ENCODE measurements around the gene GNA15.
"Not testable (repeated sequence)": the region's sequence is repeated elsewhere in the genome, so short reads cannot be mapped to it uniquely, and the experiment has no call there.

GNA15 gene

DNA sequence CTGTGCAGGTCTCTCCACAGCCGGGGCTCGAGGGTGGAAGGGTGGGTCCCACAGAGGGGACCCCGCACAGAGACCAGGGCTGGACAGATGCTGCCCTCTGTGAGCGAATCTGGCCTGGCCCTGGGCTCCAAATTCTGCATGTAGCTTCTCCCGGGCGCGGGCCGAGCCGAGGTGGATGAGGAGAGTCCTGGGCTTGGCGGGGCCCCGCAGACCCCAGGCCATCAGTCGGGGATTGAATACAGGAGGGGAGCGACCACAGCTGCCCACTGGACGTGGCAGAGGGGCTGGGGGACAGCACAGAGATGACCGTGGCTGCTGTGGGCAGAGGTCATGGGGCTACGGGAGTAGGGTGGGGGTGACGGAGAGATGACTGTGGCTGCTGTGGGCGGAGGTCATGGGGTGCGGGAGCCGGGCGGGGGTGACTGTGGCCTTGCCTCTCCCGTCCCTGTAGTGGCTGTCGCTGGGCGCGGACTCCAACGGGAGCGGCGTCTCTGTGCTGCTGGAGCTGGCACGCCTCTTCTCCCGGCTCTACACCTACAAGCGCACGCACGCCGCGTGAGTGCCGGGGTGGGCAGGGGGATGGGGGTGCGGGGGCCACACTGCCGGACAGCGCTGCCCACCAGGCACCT lies 65.4 kb downstream of the GNA15 start:
- Histone ChIP-seq H3K4me2 (ENCODE audit: insufficient read depth, low read length) (no peak overlapping the region), H3K36me3 (ENCODE audit: insufficient read depth, low read length) (peaks cover 76% of the 10 kb centered on the region)
- no peak for TF ChIP-seq EZH2 (IDR thresholded peaks at IDR 0.05; ENCODE audit: borderline replicate concordance, low read depth, low read length, severe bottlenecking)
- TF ChIP-seq, protein P1, sequence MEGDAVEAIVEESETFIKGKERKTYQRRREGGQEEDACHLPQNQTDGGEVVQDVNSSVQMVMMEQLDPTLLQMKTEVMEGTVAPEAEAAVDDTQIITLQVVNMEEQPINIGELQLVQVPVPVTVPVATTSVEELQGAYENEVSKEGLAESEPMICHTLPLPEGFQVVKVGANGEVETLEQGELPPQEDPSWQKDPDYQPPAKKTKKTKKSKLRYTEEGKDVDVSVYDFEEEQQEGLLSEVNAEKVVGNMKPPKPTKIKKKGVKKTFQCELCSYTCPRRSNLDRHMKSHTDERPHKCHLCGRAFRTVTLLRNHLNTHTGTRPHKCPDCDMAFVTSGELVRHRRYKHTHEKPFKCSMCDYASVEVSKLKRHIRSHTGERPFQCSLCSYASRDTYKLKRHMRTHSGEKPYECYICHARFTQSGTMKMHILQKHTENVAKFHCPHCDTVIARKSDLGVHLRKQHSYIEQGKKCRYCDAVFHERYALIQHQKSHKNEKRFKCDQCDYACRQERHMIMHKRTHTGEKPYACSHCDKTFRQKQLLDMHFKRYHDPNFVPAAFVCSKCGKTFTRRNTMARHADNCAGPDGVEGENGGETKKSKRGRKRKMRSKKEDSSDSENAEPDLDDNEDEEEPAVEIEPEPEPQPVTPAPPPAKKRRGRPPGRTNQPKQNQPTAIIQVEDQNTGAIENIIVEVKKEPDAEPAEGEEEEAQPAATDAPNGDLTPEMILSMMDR (IDR thresholded peaks at IDR 0.05; ENCODE audit: borderline replicate concordance, extremely low read depth, low read length, poor library complexity, severe bottlenecking), result no peak

DNA sequence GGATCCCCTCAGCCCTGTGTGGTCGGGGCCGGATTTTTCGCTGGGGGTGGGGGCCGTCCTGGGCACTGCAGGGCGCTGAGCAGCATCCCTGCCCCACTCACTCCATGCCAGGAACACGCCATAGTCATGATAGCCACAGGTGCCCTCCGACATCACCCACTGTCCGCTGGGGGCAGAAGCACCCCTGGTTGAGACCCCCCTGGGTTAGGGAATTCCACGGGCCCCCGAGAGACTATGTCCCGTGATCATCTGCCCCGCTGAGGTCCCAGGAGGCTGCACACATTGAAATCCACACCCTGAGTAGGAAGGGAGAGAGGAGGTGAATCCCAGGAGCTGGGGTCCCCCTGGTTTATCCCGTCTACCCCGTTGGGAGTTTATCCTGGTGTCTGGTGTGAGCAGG lies 66.1 kb downstream of the GNA15 start:
- peaks cover 77% of the 10 kb centered on the region for H3K36me3 ChIP-seq (ENCODE audit: insufficient read depth, low read length)

More for the DNA sequence above, 65.4 kb downstream of the GNA15 start:
- Histone ChIP-seq H3K79me2 (ENCODE audit: insufficient read depth, low read length) (no peaks in the 10 kb centered on the region), H3K4me1 (ENCODE audit: insufficient read depth, low read length) (no peaks in the 10 kb centered on the region), H3K27me3 (ENCODE audit: insufficient read depth, low read length, poor library complexity) (no peaks in the 10 kb centered on the region), H4K20me1 (ENCODE audit: insufficient read depth, low read length) (peaks cover 5% of the 10 kb centered on the region; the same call in 1 of the 2 replicates), H3K9ac (ENCODE audit: low read depth, low read length) (no peak overlapping the region), H3K4me3 (ENCODE audit: low read depth in 1 of 2, low read length in 2 of 2) (no peak overlapping the region), H2AFZ (ENCODE audit: low read depth, low read length) (no peak overlapping the region), H3K9me3 (ENCODE audit: insufficient read depth, low read length, severe bottlenecking) (no peaks in the 10 kb centered on the region), H3K27ac (ENCODE audit: low read length) (no peak overlapping the region)
- DNase-seq (no peak), ATAC-seq (ENCODE audit: insufficient read depth, low read depth) (no peak)

DNA sequence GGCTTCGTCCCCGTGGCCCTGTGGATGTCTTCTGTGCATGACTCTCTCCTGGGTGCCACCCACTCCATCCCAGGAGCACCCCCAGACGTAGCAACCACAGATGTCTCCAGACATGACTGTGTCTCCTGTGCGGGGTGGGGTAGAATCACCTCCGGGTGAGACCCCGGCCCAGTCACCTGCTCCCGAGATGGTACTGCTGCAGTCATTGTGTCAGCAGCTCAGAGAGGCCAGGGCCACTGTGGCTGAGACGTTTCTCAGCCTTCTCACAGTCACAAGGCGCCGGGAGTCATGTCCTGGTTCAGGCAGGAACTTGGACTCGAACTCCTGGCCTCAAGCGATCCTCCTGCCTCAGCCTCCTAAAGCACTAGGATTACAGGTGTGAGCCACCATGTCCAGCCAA lies 66.5 kb downstream of the GNA15 start:
- no peaks in the 10 kb centered on the region for H3K4me1 ChIP-seq (ENCODE audit: insufficient read depth, low read length)
- no peak overlapping the region for H3K9ac ChIP-seq (ENCODE audit: low read depth, low read length)
- peaks cover 5% of the 10 kb centered on the region; the same call in 1 of the 2 replicates for H4K20me1 ChIP-seq (ENCODE audit: insufficient read depth, low read length)
- H3K36me3 ChIP-seq (ENCODE audit: insufficient read depth, low read length), result peaks cover 77% of the 10 kb centered on the region
- no peaks in the 10 kb centered on the region for H3K9me3 ChIP-seq (ENCODE audit: insufficient read depth, low read length, severe bottlenecking)
- H3K79me2 ChIP-seq (ENCODE audit: insufficient read depth, low read length), result no peaks in the 10 kb centered on the region
- no peak overlapping the region for H2AFZ ChIP-seq (ENCODE audit: low read depth, low read length)
- H3K27me3 ChIP-seq (ENCODE audit: insufficient read depth, low read length, poor library complexity), result no peaks in the 10 kb centered on the region
- no peak overlapping the region for H3K4me3 ChIP-seq (ENCODE audit: low read depth in 1 of 2, low read length in 2 of 2)
- no peak for DNase-seq
- ATAC-seq (ENCODE audit: insufficient read depth, low read depth), result no peak
- no peak overlapping the region for H3K4me2 ChIP-seq (ENCODE audit: insufficient read depth, low read length)
- H3K27ac ChIP-seq (ENCODE audit: low read length), result no peak overlapping the region
- TF ChIP-seq EZH2 (IDR thresholded peaks at IDR 0.05; ENCODE audit: borderline replicate concordance, low read depth, low read length, severe bottlenecking), result no peak
- TF ChIP-seq, protein P1 (IDR thresholded peaks at IDR 0.05; ENCODE audit: borderline replicate concordance, extremely low read depth, low read length, poor library complexity, severe bottlenecking), result no peak

More for the DNA sequence above, 66.1 kb downstream of the GNA15 start:
- Histone ChIP-seq H3K27ac (ENCODE audit: low read length) (no peak overlapping the region), H3K27me3 (ENCODE audit: insufficient read depth, low read length, poor library complexity) (no peaks in the 10 kb centered on the region), H3K4me3 (ENCODE audit: low read depth in 1 of 2, low read length in 2 of 2) (no peak overlapping the region), H3K9ac (ENCODE audit: low read depth, low read length) (no peak overlapping the region), H3K79me2 (ENCODE audit: insufficient read depth, low read length) (no peaks in the 10 kb centered on the region), H3K4me2 (ENCODE audit: insufficient read depth, low read length) (no peak overlapping the region), H3K9me3 (ENCODE audit: insufficient read depth, low read length, severe bottlenecking) (no peaks in the 10 kb centered on the region), H2AFZ (ENCODE audit: low read depth, low read length) (no peak overlapping the region), H3K4me1 (ENCODE audit: insufficient read depth, low read length) (no peaks in the 10 kb centered on the region), H4K20me1 (ENCODE audit: insufficient read depth, low read length) (peaks cover 5% of the 10 kb centered on the region; the same call in 1 of the 2 replicates)
- DNase-seq (no peak), ATAC-seq (ENCODE audit: insufficient read depth, low read depth) (no peak)
- TF ChIP-seq, protein P1 (IDR thresholded peaks at IDR 0.05; ENCODE audit: borderline replicate concordance, extremely low read depth, low read length, poor library complexity, severe bottlenecking), result no peak
- TF ChIP-seq EZH2 (IDR thresholded peaks at IDR 0.05; ENCODE audit: borderline replicate concordance, low read depth, low read length, severe bottlenecking), result no peak

DNA sequence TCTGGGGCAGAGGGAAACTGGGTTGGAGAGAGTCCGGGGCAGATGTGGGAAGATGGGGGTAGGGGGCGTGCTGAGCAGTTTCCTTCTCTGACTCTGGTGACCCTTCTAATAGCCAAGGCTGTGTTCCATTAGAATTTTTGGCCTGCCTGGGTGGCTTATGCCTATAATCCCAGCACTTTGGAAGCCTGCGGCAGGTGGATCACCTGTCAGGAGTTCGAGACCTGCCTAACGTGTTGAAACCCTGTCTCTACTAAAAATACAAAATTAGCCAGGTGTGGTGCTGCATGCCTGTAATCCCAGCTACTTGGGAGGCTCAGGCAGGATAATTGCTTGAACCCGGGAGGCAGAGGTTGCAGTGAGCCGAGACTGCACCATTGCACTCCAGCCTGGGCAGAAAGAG lies 67.1 kb downstream of the GNA15 start:
- H3K4me1 ChIP-seq (ENCODE audit: insufficient read depth, low read length); H3K9ac ChIP-seq (ENCODE audit: low read depth, low read length); H3K4me3 ChIP-seq (ENCODE audit: low read depth in 1 of 2, low read length in 2 of 2); H2AFZ ChIP-seq (ENCODE audit: low read depth, low read length); DNase-seq; H3K27me3 ChIP-seq (ENCODE audit: insufficient read depth, low read length, poor library complexity); H3K27ac ChIP-seq (ENCODE audit: low read length); H3K4me2 ChIP-seq (ENCODE audit: insufficient read depth, low read length); H3K79me2 ChIP-seq (ENCODE audit: insufficient read depth, low read length); H4K20me1 ChIP-seq (ENCODE audit: insufficient read depth, low read length); ATAC-seq (ENCODE audit: insufficient read depth, low read depth); H3K9me3 ChIP-seq (ENCODE audit: insufficient read depth, low read length, severe bottlenecking): not testable (repeated sequence)
- H3K36me3 ChIP-seq (ENCODE audit: insufficient read depth, low read length), result peaks cover 82% of the 10 kb centered on the region
